ENCODE measurements around the gene KLHL29. TPM values are rescaled to one million over a fixed set of nuclear protein-coding genes. Genes with fewer than 3 reads are reported as not detected.

Gene KLHL29
- total and polyA plus RNA-seq, 8 donors, result 0.91 to 6.6 (median 2.6) TPM

- Histone ChIP-seq H3K9me3 (no peaks in the 10 kb centered on the region), H3K4me3 (no peak overlapping the region), H3K4me1 (no peaks in the 10 kb centered on the region), H3K27me3 (no peaks in the 10 kb centered on the region), H3K36me3 (no peaks in the 10 kb centered on the region), H3K27ac (no peak overlapping the region)
- intact Hi-C loops (cut with DNase I), result no loop called here
- 85 to 89% methylated on average over 8 of the region's 8 CpGs for WGBS, 2 donors
- DNase-seq (no peak), ATAC-seq (no peak), FAIRE-seq (no peak)
- TF ChIP-seq, protein P1, sequence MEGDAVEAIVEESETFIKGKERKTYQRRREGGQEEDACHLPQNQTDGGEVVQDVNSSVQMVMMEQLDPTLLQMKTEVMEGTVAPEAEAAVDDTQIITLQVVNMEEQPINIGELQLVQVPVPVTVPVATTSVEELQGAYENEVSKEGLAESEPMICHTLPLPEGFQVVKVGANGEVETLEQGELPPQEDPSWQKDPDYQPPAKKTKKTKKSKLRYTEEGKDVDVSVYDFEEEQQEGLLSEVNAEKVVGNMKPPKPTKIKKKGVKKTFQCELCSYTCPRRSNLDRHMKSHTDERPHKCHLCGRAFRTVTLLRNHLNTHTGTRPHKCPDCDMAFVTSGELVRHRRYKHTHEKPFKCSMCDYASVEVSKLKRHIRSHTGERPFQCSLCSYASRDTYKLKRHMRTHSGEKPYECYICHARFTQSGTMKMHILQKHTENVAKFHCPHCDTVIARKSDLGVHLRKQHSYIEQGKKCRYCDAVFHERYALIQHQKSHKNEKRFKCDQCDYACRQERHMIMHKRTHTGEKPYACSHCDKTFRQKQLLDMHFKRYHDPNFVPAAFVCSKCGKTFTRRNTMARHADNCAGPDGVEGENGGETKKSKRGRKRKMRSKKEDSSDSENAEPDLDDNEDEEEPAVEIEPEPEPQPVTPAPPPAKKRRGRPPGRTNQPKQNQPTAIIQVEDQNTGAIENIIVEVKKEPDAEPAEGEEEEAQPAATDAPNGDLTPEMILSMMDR (IDR thresholded peaks at IDR 0.05), result no peak
These were observed 198.5 kb downstream of the KLHL29 start for GRCh38 chr2:23583467-23583866.

- DNase-seq (no peak), ATAC-seq (peak in 2 of 4 donors; percentile 21 to 29), FAIRE-seq (no peak)
- intact Hi-C loops (cut with DNase I), result no loop called here
- H3K27me3 ChIP-seq, result no peaks in the 10 kb centered on the region
- no peaks in the 10 kb centered on the region for H3K9me3 ChIP-seq
- H3K27ac ChIP-seq, result no peak overlapping the region
- no peaks in the 10 kb centered on the region for H3K4me1 ChIP-seq
- no peak overlapping the region for H3K4me3 ChIP-seq
- H3K36me3 ChIP-seq, result no peaks in the 10 kb centered on the region
- 80 to 87% methylated on average over 17 of the region's 17 CpGs for WGBS, 2 donors
- TF ChIP-seq, protein P1 (IDR thresholded peaks at IDR 0.05), result no peak
These were observed 199.2 kb downstream of the KLHL29 start for GRCh38 chr2:23584054-23584745.

- Histone ChIP-seq H3K4me3 (no peak overlapping the region), H3K4me1 (no peaks in the 10 kb centered on the region), H3K27me3 (no peaks in the 10 kb centered on the region), H3K9me3 (no peaks in the 10 kb centered on the region), H3K36me3 (no peaks in the 10 kb centered on the region), H3K27ac (no peak overlapping the region)
- DNase-seq, result no peak
- intact Hi-C loops (cut with DNase I), result no loop called here
- ATAC-seq, result no peak
- TF ChIP-seq, protein P1 (IDR thresholded peaks at IDR 0.05), result no peak
- FAIRE-seq, result no peak
- WGBS, 2 donors, result 76 to 80% methylated on average over 13 of the region's 13 CpGs
These were observed 200.5 kb downstream of the KLHL29 start for GRCh38 chr2:23585273-23586170.

DNA sequence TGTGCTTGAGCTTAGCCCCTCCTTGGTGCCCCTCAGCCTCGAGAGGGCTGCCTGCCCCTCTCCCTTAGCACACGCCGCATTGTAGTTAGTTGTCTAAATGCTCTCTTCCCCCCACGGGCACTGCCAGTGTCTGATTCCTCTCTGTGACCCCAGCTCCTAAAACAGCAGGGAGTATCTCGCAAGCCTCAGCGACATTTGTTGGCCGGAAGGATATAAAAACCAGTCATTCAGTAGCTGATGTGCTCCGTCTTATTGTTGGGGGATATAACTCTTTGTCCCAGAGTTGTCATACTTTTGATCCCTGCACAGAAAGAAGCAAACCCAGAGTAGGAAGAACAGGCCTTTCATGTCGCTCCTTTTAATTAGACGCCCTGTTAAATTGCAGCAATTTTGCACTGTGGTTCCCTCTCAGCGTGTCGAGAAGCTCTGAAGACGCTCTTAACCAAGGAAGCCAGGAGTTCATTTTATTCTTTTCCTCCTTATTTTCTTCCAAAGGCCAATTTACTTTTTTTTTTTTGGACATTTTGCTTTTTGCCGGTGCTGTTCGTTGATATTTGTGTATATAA is 201.8 kb downstream of the KLHL29 start:
- ATAC-seq (no peak), FAIRE-seq (no peak), DNase-seq (no peak)
- H3K27ac ChIP-seq, result no peak overlapping the region
- intact Hi-C loops (cut with DNase I), result no loop called here
- no peaks in the 10 kb centered on the region for H3K9me3 ChIP-seq
- TF ChIP-seq, protein P1 (IDR thresholded peaks at IDR 0.05), result no peak
- H3K4me1 ChIP-seq, result no peaks in the 10 kb centered on the region
- H3K4me3 ChIP-seq, result no peak overlapping the region
- H3K36me3 ChIP-seq, result no peaks in the 10 kb centered on the region
- no peaks in the 10 kb centered on the region for H3K27me3 ChIP-seq
- 75 to 81% methylated on average over 15 of the region's 15 CpGs for WGBS, 2 donors

Measured in pancreas (tissue), 10 donors.